Measurements from ENCODE around the gene PET117. TPM values are rescaled to one million over a fixed set of nuclear protein-coding genes. Genes with fewer than 3 reads are reported as not detected.

The PET117 gene
- polyA plus RNA-seq, 1 donor from 2014 or later: 39.0 TPM

GRCh38 chr20:18154342-18154741 is 16.7 kb downstream of the PET117 start:
- Histone ChIP-seq H4K20me1 (ENCODE audit: insufficient read depth) (no peaks in the 10 kb centered on the region), H3K9ac (ENCODE audit: low read length) (no peak overlapping the region), H3K4me3 (ENCODE audit: low read length) (no peak overlapping the region), H3K79me2 (replicated peaks; ENCODE audit: insufficient read depth, low read length) (no peaks in the 10 kb centered on the region), H3K27me3 (ENCODE audit: insufficient read depth, low read depth, low read length) (no peaks in the 10 kb centered on the region), H3F3A (ENCODE audit: insufficient read depth, low read length, poor library complexity, severe bottlenecking) (no peaks in the 10 kb centered on the region), H2AFZ (ENCODE audit: low read depth, low read length) (no peak overlapping the region), H3K9me2 (ENCODE audit: insufficient read depth, low read length) (no peaks in the 10 kb centered on the region), H3K36me3 (ENCODE audit: insufficient read depth, low read length) (peaks cover 4% of the 10 kb centered on the region), H3K9me3 (ENCODE audit: low read length) (no peaks in the 10 kb centered on the region), H3K4me2 (ENCODE audit: low read length) (no peak overlapping the region), H3K27ac (ENCODE audit: low read length) (no peak overlapping the region)
- TF ChIP-seq MXI1 (conservative IDR thresholded peaks at IDR 0.05; ENCODE audit: poor library complexity, severe bottlenecking): no peak
- TF ChIP-seq CTCF (IDR thresholded peaks at IDR 0.05; ENCODE audit: poor library complexity, severe bottlenecking): no peak
- no peak for TF ChIP-seq SMC3 (conservative IDR thresholded peaks at IDR 0.05; ENCODE audit: poor library complexity)
- no peak for TF ChIP-seq EP300 (conservative IDR thresholded peaks at IDR 0.05; ENCODE audit: poor library complexity, severe bottlenecking)

- H3K27me3 ChIP-seq (ENCODE audit: insufficient read depth, low read depth, low read length): no peaks in the 10 kb centered on the region
- no peak overlapping the region for H3K27ac ChIP-seq (ENCODE audit: low read length)
- no peak overlapping the region for H3K4me3 ChIP-seq (ENCODE audit: low read length)
- no peak for TF ChIP-seq SMC3 (conservative IDR thresholded peaks at IDR 0.05; ENCODE audit: poor library complexity)
- no peak for TF ChIP-seq CTCF (IDR thresholded peaks at IDR 0.05; ENCODE audit: poor library complexity, severe bottlenecking)
- TF ChIP-seq POLR2AphosphoS5 (IDR thresholded peaks at IDR 0.05): no peak
- no peak for TF ChIP-seq EZH2 (IDR thresholded peaks at IDR 0.05; ENCODE audit: borderline replicate concordance, insufficient read depth, low read length, poor library complexity, severe bottlenecking)
- TF ChIP-seq TAF1 (IDR thresholded peaks at IDR 0.05; ENCODE audit: low read depth): no peak
- TF ChIP-seq REST (IDR thresholded peaks at IDR 0.05; ENCODE audit: borderline replicate concordance): no peak
- TF ChIP-seq RAD21 (conservative IDR thresholded peaks at IDR 0.05): no peak
- TF ChIP-seq EP300 (conservative IDR thresholded peaks at IDR 0.05; ENCODE audit: poor library complexity, severe bottlenecking): no peak
- TF ChIP-seq MXI1 (conservative IDR thresholded peaks at IDR 0.05; ENCODE audit: poor library complexity, severe bottlenecking): no peak
- no peaks in the 10 kb centered on the region for H4K20me1 ChIP-seq (ENCODE audit: insufficient read depth)
- peaks cover 7% of the 10 kb centered on the region for H3K36me3 ChIP-seq (ENCODE audit: insufficient read depth, low read length)
- no peak overlapping the region for H3K9ac ChIP-seq (ENCODE audit: low read length)
- H3K9me2 ChIP-seq (ENCODE audit: insufficient read depth, low read length): no peaks in the 10 kb centered on the region
- H2AFZ ChIP-seq (ENCODE audit: low read depth, low read length): no peak overlapping the region
- no peaks in the 10 kb centered on the region for H3F3A ChIP-seq (ENCODE audit: insufficient read depth, low read length, poor library complexity, severe bottlenecking)
- H3K4me2 ChIP-seq (ENCODE audit: low read length): no peak overlapping the region
- H3K9me3 ChIP-seq (ENCODE audit: low read length): no peaks in the 10 kb centered on the region
- H3K79me2 ChIP-seq (replicated peaks; ENCODE audit: insufficient read depth, low read length): no peaks in the 10 kb centered on the region
Measured at GRCh38 chr20:18156045-18156444, 18.4 kb downstream of the PET117 start.
